Karpas-422 (cell line): ENCODE results near the gene DDX54. TPM values are rescaled to one million over a fixed set of nuclear protein-coding genes. Genes with fewer than 3 reads are reported as not detected.

Experiments
- DNase-seq: peaks from one replicate; pipeline ENCODE4 v3.0.0-alpha.2; 2015
- H2AFZ ChIP-seq: fragments of 200-600 bp; sonication (generic); 2 replicates; pipeline ENCODE4 v1.6.1; 2014; ENCODE audit warnings: antibody characterized with exemption, low read length, mixed read lengths
- H3K27ac ChIP-seq: fragments of 200-600 bp; sonication (generic); 2 replicates; pipeline ENCODE4 v1.5.1; 2014; ENCODE audit warnings: mild to moderate bottlenecking, low read length, moderate library complexity
- H3K27me3 ChIP-seq: fragments of 200-600 bp; sonication (generic); 2 replicates; pipeline ENCODE4 v1.6.1; 2014; ENCODE audit warnings: low read length, mixed read lengths
- H3K36me3 ChIP-seq: fragments of 200-600 bp; sonication (generic); 2 replicates; pipeline ENCODE4 v1.6.1; 2014; ENCODE audit warnings: low read length, mixed read lengths; ENCODE audit not compliant: insufficient read depth
- H3K4me1 ChIP-seq: fragments of 200-600 bp; sonication (generic); 2 replicates; pipeline ENCODE4 v1.6.1; 2014; ENCODE audit warnings: mild to moderate bottlenecking, low read length, mixed read lengths
- H3K4me2 ChIP-seq: fragments of 200-600 bp; sonication (generic); 2 replicates; pipeline ENCODE4 v1.6.1; 2014; ENCODE audit warnings: low read length, low read depth, mild to moderate bottlenecking; ENCODE audit not compliant: poor library complexity, severe bottlenecking
- H3K4me3 ChIP-seq: fragments of 200-600 bp; sonication (generic); 2 replicates; pipeline ENCODE4 v1.5.1; 2014; ENCODE audit warnings: mild to moderate bottlenecking, antibody characterized with exemption, low read length, mixed read lengths
- H3K79me2 ChIP-seq: fragments of 200-600 bp; sonication (generic); 2 replicates; pipeline ENCODE4 v1.6.1; 2014; ENCODE audit warnings: mild to moderate bottlenecking, low read length, mixed read lengths
- H3K9ac ChIP-seq: fragments of 200-600 bp; sonication (generic); 2 replicates; pipeline ENCODE4 v1.6.0; 2014; ENCODE audit warnings: low read length
- H3K9me2 ChIP-seq: fragments of 200-600 bp; sonication (generic), shearing (Covaris generic); replicated peaks from 2 replicates; pipeline ENCODE4 v1.6.0; 2014; ENCODE audit warnings: mild to moderate bottlenecking, low read length, moderate library complexity; ENCODE audit not compliant: insufficient read depth
- H3K9me3 ChIP-seq: fragments of 300-700, 200-600 bp; sonication (generic); 2 replicates; pipeline ENCODE4 v1.6.1; 2014; ENCODE audit warnings: low read length, mixed read lengths
- H4K20me1 ChIP-seq: fragments of 200-600 bp; sonication (generic); 2 replicates; pipeline ENCODE4 v1.6.1; 2014; ENCODE audit warnings: mild to moderate bottlenecking, antibody characterized with exemption, low read length, low read depth; ENCODE audit not compliant: insufficient read depth
- total RNA-seq: library from RNA; depleted of rRNA; stranded (reverse); fragments of >200 nt; shearing (Covaris generic); gene quantifications from 2 replicates; pipeline ENCODE4 v1.2.3, GENCODE V29; 2014; ENCODE audit warnings: low replicate concordance

DDX54 gene
- total RNA-seq, 1 experiment from 2014 or later: 28.2 TPM

GRCh38 chr12:113189361-113189760 is 4.1 kb upstream of the DDX54 start:
- H4K20me1 ChIP-seq: peaks cover under 1% of the 10 kb centered on the region; the same call in 1 of the 2 replicates
- H3K9ac ChIP-seq: no peak overlapping the region
- no peak overlapping the region for H2AFZ ChIP-seq
- H3K4me2 ChIP-seq: no peak overlapping the region
- no peak for DNase-seq
- no peaks in the 10 kb centered on the region for H3K9me2 ChIP-seq
- H3K9me3 ChIP-seq: no peaks in the 10 kb centered on the region
- peaks cover 12% of the 10 kb centered on the region for H3K36me3 ChIP-seq
- H3K4me3 ChIP-seq: no peak overlapping the region
- H3K79me2 ChIP-seq: peaks cover 27% of the 10 kb centered on the region
- H3K4me1 ChIP-seq: peaks cover 20% of the 10 kb centered on the region
- no peak overlapping the region for H3K27ac ChIP-seq
- H3K27me3 ChIP-seq: no peaks in the 10 kb centered on the region

- Histone ChIP-seq H3K4me1 (peaks cover 32% of the 10 kb centered on the region), H3K4me3 (peak overlapping the region; percentile 92), H3K9me3 (no peaks in the 10 kb centered on the region), H3K27ac (peak overlapping the region; percentile 85), H3K4me2 (peak overlapping the region; percentile 82), H3K79me2 (peaks cover 53% of the 10 kb centered on the region), H3K9me2 (no peaks in the 10 kb centered on the region), H3K36me3 (peaks cover 20% of the 10 kb centered on the region), H4K20me1 (peaks cover 6% of the 10 kb centered on the region; the same call in 1 of the 2 replicates), H2AFZ (no peak overlapping the region), H3K9ac (peak overlapping the region; percentile 96), H3K27me3 (no peaks in the 10 kb centered on the region)
- DNase-seq: no peak
Measured at GRCh38 chr12:113186666-113187325, 1.5 kb upstream of the DDX54 start.

- peaks cover 9% of the 10 kb centered on the region; the same call in 1 of the 2 replicates for H4K20me1 ChIP-seq
- peak overlapping the region; percentile 85 for H3K27ac ChIP-seq
- H3K36me3 ChIP-seq: peaks cover 17% of the 10 kb centered on the region
- H3K9me2 ChIP-seq: no peaks in the 10 kb centered on the region
- no peaks in the 10 kb centered on the region for H3K9me3 ChIP-seq
- peaks cover 32% of the 10 kb centered on the region for H3K4me1 ChIP-seq
- H3K4me2 ChIP-seq: peak overlapping the region; percentile 82
- peak overlapping the region; percentile 64; the same call in 1 of the 2 replicates for H2AFZ ChIP-seq
- DNase-seq: peak; percentile 83
- H3K4me3 ChIP-seq: peak overlapping the region; percentile 92
- peaks cover 59% of the 10 kb centered on the region for H3K79me2 ChIP-seq
- H3K9ac ChIP-seq: peak overlapping the region; percentile 96
- no peaks in the 10 kb centered on the region for H3K27me3 ChIP-seq
Measured at GRCh38 chr12:113186033-113186365, 721 bp upstream of the DDX54 start.

- Histone ChIP-seq H3K36me3 (peaks cover 24% of the 10 kb centered on the region), H3K4me1 (peaks cover 32% of the 10 kb centered on the region), H3K9me2 (no peaks in the 10 kb centered on the region), H3K4me3 (peak overlapping the region; percentile 92), H3K4me2 (peak overlapping the region; percentile 82), H2AFZ (peak overlapping the region; percentile 51; the same call in 1 of the 2 replicates), H3K79me2 (peaks cover 68% of the 10 kb centered on the region), H3K27ac (peak overlapping the region; percentile 85), H4K20me1 (peaks cover 9% of the 10 kb centered on the region; the same call in 1 of the 2 replicates), H3K27me3 (no peaks in the 10 kb centered on the region), H3K9me3 (no peaks in the 10 kb centered on the region), H3K9ac (peak overlapping the region; percentile 96)
- DNase-seq: peak; percentile 96
Measured at GRCh38 chr12:113184900-113185179, 438 bp downstream of the DDX54 start.

- no peaks in the 10 kb centered on the region for H3K9me3 ChIP-seq
- H3K9me2 ChIP-seq: no peaks in the 10 kb centered on the region
- H3K4me2 ChIP-seq: peak overlapping the region; percentile 82
- H3K4me3 ChIP-seq: peak overlapping the region; percentile 92
- H3K27ac ChIP-seq: peak overlapping the region; percentile 85
- peaks cover 68% of the 10 kb centered on the region for H3K79me2 ChIP-seq
- H3K9ac ChIP-seq: peak overlapping the region; percentile 96
- no peaks in the 10 kb centered on the region for H3K27me3 ChIP-seq
- peaks cover 32% of the 10 kb centered on the region for H3K4me1 ChIP-seq
- H3K36me3 ChIP-seq: peaks cover 28% of the 10 kb centered on the region
- peaks cover 9% of the 10 kb centered on the region; the same call in 1 of the 2 replicates for H4K20me1 ChIP-seq
- no peak overlapping the region for H2AFZ ChIP-seq
- DNase-seq: no peak
Measured at GRCh38 chr12:113184098-113184899, 979 bp downstream of the DDX54 start.

- H3K79me2 ChIP-seq: peaks cover 68% of the 10 kb centered on the region
- H3K9ac ChIP-seq: peak overlapping the region; percentile 96; the same call in 1 of the 2 replicates
- no peak overlapping the region for H2AFZ ChIP-seq
- no peak overlapping the region for H3K27ac ChIP-seq
- no peak for DNase-seq
- H3K9me2 ChIP-seq: no peaks in the 10 kb centered on the region
- no peaks in the 10 kb centered on the region for H3K9me3 ChIP-seq
- H3K4me3 ChIP-seq: peak overlapping the region; percentile 92; the same call in 1 of the 2 replicates
- peaks cover 32% of the 10 kb centered on the region for H3K4me1 ChIP-seq
- peak overlapping the region; percentile 82 for H3K4me2 ChIP-seq
- peaks cover 36% of the 10 kb centered on the region for H3K36me3 ChIP-seq
- H4K20me1 ChIP-seq: peaks cover 9% of the 10 kb centered on the region; the same call in 1 of the 2 replicates
- H3K27me3 ChIP-seq: no peaks in the 10 kb centered on the region
Measured at GRCh38 chr12:113183030-113183589, 2.2 kb downstream of the DDX54 start.

GRCh38 chr12:113181975-113182374 is 3.3 kb downstream of the DDX54 start:
- Histone ChIP-seq H3K4me1 (peaks cover 25% of the 10 kb centered on the region), H3K79me2 (peaks cover 60% of the 10 kb centered on the region), H3K4me2 (no peak overlapping the region), H3K27me3 (no peaks in the 10 kb centered on the region), H3K9me3 (no peaks in the 10 kb centered on the region), H3K9me2 (no peaks in the 10 kb centered on the region), H2AFZ (no peak overlapping the region), H4K20me1 (peaks cover 9% of the 10 kb centered on the region; the same call in 1 of the 2 replicates), H3K9ac (no peak overlapping the region), H3K4me3 (no peak overlapping the region), H3K36me3 (peaks cover 47% of the 10 kb centered on the region), H3K27ac (no peak overlapping the region)
- no peak for DNase-seq

GRCh38 chr12:113180333-113180732 is 4.9 kb downstream of the DDX54 start:
- no peak overlapping the region for H3K4me2 ChIP-seq
- H3K9ac ChIP-seq: no peak overlapping the region
- H3K4me1 ChIP-seq: peaks cover 13% of the 10 kb centered on the region
- H3K9me3 ChIP-seq: no peaks in the 10 kb centered on the region
- no peak overlapping the region for H3K4me3 ChIP-seq
- H4K20me1 ChIP-seq: peaks cover 9% of the 10 kb centered on the region; the same call in 1 of the 2 replicates
- H3K27me3 ChIP-seq: no peaks in the 10 kb centered on the region
- H3K79me2 ChIP-seq: peaks cover 44% of the 10 kb centered on the region
- H3K36me3 ChIP-seq: peaks cover 52% of the 10 kb centered on the region
- no peak for DNase-seq
- no peak overlapping the region for H2AFZ ChIP-seq
- no peaks in the 10 kb centered on the region for H3K9me2 ChIP-seq
- H3K27ac ChIP-seq: no peak overlapping the region
